Dermis microvascular lymphatic vessel endothelial cell (primary cell): ENCODE data around the gene CA10. TPM values are rescaled to one million over a fixed set of nuclear protein-coding genes. Genes with fewer than 3 reads are reported as not detected.

Experiments used
- DNase-seq, 2 donors: peaks; one replicate each; pipeline versions ENCODE4 v3.0.0 to v3.0.0-alpha.2; 2010; ENCODE audit warnings: low read depth in 2 of 2
- total RNA-seq: library from RNA; depleted of rRNA; stranded (reverse); fragments of >200 nt; gene quantifications from 2 replicates; pipeline ENCODE4 v1.2.1, GENCODE V29; 2014

The CA10 gene
- total RNA-seq, 1 donor from 2014 or later: not detected

DNA sequence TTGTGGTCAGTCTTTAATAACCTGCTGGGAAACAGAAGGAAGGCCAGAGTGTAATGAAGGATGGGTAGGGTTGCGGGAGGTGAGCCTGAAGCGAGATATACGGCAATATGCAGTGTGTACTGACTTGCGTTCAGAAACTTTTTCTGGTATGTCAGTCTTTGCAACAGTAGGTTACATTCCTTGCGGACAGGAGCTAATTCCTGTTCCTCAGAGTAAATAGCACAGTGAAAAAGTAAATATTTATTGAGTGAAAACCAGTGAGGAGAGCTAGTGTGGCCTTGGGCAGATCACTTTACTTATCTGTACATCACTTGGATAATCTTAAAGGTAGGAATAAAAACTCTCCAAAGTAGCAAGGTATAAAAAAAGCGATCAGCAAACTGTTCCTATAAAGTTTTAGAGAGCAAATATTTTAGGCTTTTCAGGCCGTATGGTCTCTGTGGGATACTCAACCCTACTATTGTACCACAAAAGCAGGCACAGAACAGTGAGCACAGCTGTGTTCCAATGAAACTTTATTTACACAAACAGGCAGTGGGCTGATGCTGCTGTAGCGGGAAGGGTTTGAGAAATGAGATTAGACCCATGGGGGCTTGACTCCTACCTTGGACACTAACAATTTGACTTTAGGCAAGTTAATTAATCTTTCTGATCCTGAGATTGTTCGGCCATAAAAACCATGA lies 550.1 kb downstream of the CA10 start:
- no peak for DNase-seq

DNA sequence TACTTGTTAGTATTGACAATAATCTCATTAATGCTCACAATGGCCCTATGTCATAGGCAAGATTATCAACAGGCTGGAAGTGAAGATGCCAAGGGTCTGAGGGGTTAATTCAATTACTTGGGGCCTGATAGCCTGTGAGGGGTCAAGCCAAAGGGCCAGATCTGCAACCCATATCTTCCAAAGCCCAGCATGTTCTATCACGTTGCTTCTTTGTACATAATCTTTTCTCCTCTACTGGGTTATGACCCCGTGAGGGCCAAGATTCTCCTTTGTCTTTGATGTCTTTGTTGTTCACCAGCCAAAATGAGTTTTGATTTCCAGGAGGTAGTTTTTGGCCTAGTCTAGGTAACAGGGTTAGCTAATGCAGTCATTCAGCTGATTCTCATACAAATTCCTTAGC lies 551.0 kb downstream of the CA10 start:
- DNase-seq: no peak

- no peak for DNase-seq
Observed at GRCh38 chr17:51604299-51605020, 554.1 kb downstream of the CA10 start.

GRCh38 chr17:51601622-51602261 lies 556.8 kb downstream of the CA10 start:
- DNase-seq: no peak

- no peak for DNase-seq
Observed at GRCh38 chr17:51598824-51599223, 559.7 kb downstream of the CA10 start.

GRCh38 chr17:51597345-51597744 lies 561.2 kb downstream of the CA10 start:
- DNase-seq: no peak

DNA sequence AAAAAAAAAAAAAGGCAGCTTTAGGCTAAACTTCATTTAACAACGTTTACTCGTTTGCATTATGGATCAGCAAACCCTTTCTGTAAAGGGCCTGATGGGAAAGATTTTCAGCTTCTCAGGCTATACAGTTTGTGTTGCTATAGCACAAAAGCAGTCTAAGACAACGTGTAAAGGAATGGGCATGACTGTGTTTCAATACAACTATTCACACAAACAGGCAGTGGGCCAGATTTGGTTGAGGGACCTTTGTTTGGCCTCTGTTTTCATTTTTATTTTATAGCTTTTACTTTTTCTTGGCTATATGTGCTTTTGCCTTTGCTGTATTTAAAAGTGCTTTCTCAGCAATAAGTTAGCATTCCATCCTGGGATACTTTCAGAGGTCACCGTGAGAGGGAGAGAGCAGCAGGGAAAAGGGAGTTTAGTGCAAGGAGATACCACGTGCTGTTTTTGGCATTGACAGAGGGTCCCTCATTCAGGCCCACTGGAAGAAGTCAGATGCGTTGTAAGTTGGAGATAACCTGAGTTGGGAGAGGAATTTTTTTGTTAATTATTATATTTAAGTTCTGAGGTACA lies 562.6 kb downstream of the CA10 start:
- DNase-seq: no peak

- DNase-seq: no peak
Observed at GRCh38 chr17:51590071-51590656, 568.4 kb downstream of the CA10 start.

DNA sequence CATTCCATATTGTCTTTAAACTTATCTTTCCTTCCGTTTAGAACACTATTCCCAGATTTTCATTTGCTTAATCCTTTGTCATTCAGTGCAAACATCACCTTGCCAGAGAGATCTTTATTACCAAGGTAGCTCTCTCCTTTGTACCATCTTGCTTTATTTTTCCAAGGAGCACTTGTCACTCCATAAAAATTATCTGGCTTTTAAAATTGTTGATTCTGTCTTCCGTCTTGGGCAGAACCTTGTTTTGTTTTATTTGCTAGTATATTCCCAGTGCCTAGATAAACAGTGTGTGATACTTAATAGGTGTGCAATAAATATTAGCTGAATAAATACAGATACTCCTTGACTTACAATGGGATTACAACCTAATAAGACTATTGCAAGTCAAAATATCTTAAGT lies 570.5 kb downstream of the CA10 start:
- DNase-seq: no peak

- DNase-seq: no peak
Observed at GRCh38 chr17:51587516-51587915, 571.0 kb downstream of the CA10 start.

DNA sequence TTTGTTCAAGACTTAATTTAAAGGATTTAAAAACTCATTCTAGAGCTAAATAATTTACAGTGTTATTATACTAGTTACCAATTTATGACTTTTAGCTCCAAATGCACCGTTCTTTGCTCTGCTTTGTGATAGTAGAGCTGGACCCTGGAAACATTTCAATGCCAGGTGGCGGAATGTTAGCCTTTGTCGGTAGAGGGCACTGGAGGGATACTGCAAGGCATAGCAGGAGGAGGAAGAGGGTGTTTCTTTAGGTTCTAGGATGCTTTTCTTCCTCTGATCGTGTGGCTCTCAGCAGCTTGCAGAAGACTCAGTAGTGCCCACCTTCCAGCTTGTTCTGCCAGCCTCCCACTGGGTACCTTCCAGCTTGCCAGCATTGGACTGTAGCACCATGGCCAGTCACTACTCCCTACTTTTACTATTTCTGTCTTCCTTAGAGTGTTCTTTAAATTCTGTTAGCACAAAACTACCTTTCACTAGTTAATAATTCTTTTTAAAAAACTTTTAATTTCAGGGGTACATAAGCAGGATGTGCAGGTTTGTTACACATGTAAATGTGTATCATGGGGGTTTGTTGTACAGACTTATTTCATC lies 572.9 kb downstream of the CA10 start:
- DNase-seq: no peak

DNA sequence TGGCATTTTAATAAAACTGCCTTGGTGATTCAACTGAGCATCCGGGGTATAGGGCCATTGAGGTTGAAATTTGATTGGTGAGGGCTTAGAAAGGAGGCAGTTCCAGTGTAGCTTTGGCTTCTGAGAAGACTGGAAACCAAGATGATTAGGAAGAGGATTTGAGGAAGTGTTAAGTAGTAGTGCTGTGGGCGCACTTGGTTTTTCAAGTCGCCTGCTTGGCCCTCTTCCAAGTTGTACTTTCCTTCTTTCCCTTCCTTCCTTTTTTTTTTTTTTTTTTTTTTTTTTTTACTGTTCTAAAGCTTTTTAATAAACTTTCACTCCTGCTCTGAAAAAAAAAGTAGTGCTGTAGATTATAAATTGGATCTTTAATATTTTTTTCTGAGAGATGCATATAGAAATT lies 577.6 kb downstream of the CA10 start:
- DNase-seq: no peak
